GM18507 (cell line): Measurements from ENCODE around the gene ANKRD12.
"Not testable (repeated sequence)": the region's sequence is repeated elsewhere in the genome, so short reads cannot be mapped to it uniquely, and the experiment has no call there.

Source experiments
- DNase-seq: peaks from one replicate; pipeline ENCODE4 v3.0.0; 2011; ENCODE audit warnings: low read depth; ENCODE audit not compliant: insufficient read length; ENCODE audit errors: extremely low spot score
- FAIRE-seq: peaks from 2 replicates; lab custom pipeline; 2011; peaks lifted over from hg19 to GRCh38; lab: Jason Lieb, UNC

Gene ANKRD12

GRCh38 chr18:9137168-9138066 lies 836 bp downstream of the ANKRD12 start:
- DNase-seq: no peak
- FAIRE-seq: no peak

GRCh38 chr18:9139400-9140039 lies 2.9 kb downstream of the ANKRD12 start:
- DNase-seq (no peak), FAIRE-seq (no peak)

- peak; percentile 70 for FAIRE-seq
- DNase-seq: no peak
Measured at GRCh38 chr18:9140381-9140780, 3.8 kb downstream of the ANKRD12 start.

GRCh38 chr18:9140984-9141383 lies 4.4 kb downstream of the ANKRD12 start:
- no peak for FAIRE-seq
- DNase-seq: no peak

GRCh38 chr18:9146224-9146623 lies 9.6 kb downstream of the ANKRD12 start:
- no peak for FAIRE-seq
- DNase-seq: no peak

GRCh38 chr18:9147440-9148202 lies 11.0 kb downstream of the ANKRD12 start:
- peak; percentile 95 for FAIRE-seq
- no peak for DNase-seq

- no peak for FAIRE-seq
- DNase-seq: no peak
Measured at GRCh38 chr18:9148203-9148552, 11.6 kb downstream of the ANKRD12 start.

GRCh38 chr18:9150121-9150520 lies 13.5 kb downstream of the ANKRD12 start:
- peak; percentile 67 for FAIRE-seq

GRCh38 chr18:9153256-9153655 lies 16.7 kb downstream of the ANKRD12 start:
- FAIRE-seq (no peak), DNase-seq (no peak)

More at GRCh38 chr18:9150121-9150520, 13.5 kb downstream of the ANKRD12 start:
- no peak for DNase-seq

GRCh38 chr18:9156604-9157249 lies 20.1 kb downstream of the ANKRD12 start:
- FAIRE-seq: no peak
- no peak for DNase-seq

GRCh38 chr18:9157806-9158205 lies 21.2 kb downstream of the ANKRD12 start:
- FAIRE-seq (no peak), DNase-seq (no peak)

- DNase-seq (no peak), FAIRE-seq (peak; percentile 52)
Measured at GRCh38 chr18:9160014-9160413, 23.4 kb downstream of the ANKRD12 start.

- FAIRE-seq, DNase-seq: not testable (repeated sequence)
Measured at GRCh38 chr18:9162663-9163062, 26.1 kb downstream of the ANKRD12 start.

GRCh38 chr18:9164149-9164548 lies 27.6 kb downstream of the ANKRD12 start:
- DNase-seq, FAIRE-seq: not testable (repeated sequence)

GRCh38 chr18:9165883-9166282 lies 29.3 kb downstream of the ANKRD12 start:
- FAIRE-seq, DNase-seq: not testable (repeated sequence)

- FAIRE-seq, DNase-seq: not testable (repeated sequence)
Measured at GRCh38 chr18:9169515-9169914, 32.9 kb downstream of the ANKRD12 start.

- FAIRE-seq: not testable (repeated sequence)
Measured at GRCh38 chr18:9171919-9172318, 35.3 kb downstream of the ANKRD12 start.

GRCh38 chr18:9172506-9173127 lies 36.0 kb downstream of the ANKRD12 start:
- DNase-seq (no peak), FAIRE-seq (peak; percentile 35)

More at GRCh38 chr18:9171919-9172318, 35.3 kb downstream of the ANKRD12 start:
- DNase-seq: not testable (repeated sequence)

GRCh38 chr18:9173770-9174233 lies 37.2 kb downstream of the ANKRD12 start:
- FAIRE-seq (no peak), DNase-seq (no peak)
